Suprapubic skin (tissue), 4 donors: ENCODE measurements around the gene MRPL50.

ENCODE experiments used
- EP300 ChIP-seq: sonication (generic); formaldehyde crosslinking; IDR thresholded peaks from one replicate; pipeline ENCODE4 v1.6.1; 2017; ENCODE audit warnings: antibody characterized with exemption
- POLR2A ChIP-seq, 2 donors: fragments of 450-650 bp; IDR thresholded peaks; one replicate each; pipeline ENCODE4 v1.6.1; 2017; ENCODE audit warnings: antibody characterized with exemption in 2 of 2, mild to moderate bottlenecking in 2 of 2, moderate library complexity in 2 of 2
- POLR2AphosphoS5 ChIP-seq, 3 donors: sonication (generic); formaldehyde crosslinking; IDR thresholded peaks; one replicate each; pipeline ENCODE4 v1.6.1; 2017; ENCODE audit warnings: antibody characterized with exemption in 3 of 3

- no peak for TF ChIP-seq POLR2AphosphoS5 (IDR thresholded peaks at IDR 0.05)
- no peak for TF ChIP-seq POLR2A (IDR thresholded peaks at IDR 0.05)
- no peak for TF ChIP-seq EP300
Measured at GRCh38 chr9:101356619-101357018, 41.8 kb downstream of the MRPL50 start.
